ENCODE data around the gene LTK.

Gene LTK

DNA sequence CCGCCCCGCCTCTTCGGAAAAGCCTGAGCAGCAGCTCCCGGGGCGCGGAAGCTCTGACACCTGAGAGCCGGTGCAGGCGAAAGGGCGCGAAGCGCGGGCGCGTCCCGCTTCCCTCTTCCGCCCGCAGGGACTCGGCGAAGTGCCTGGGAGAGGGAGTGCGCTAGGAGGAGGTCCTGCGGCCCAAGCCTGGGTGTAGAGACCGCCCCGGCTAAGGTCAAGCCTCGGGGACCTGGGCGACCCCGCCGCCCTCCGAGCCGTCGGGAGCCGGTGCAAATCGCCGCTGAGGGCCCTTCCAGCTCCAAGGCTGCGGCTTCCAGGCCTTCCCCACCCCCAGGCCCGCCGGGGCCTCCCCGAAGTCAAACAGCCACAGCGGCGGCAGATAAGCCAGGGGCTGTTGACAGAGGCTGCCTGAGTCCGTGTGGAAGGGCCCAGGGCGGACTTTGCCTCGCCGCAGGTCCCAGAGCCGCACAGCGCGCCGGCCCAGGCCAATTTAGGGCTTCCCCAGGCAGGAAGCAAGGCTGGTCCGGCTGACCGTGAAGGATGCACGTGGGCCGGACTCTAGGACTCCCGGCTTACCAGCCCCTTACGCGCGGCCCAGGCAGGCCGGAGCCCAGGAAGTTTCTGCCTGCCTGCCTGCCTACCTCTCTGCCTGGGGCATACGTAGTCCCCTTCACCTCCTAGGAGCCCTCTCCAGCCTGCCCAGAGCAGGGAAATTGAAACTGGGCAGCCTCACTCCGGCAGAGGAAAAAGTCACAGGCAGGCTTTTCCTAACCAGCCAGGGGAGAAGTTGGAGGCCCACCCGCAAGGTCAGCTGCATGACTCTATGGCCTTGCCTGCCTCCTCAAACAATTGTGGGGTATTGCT lies 17.7 kb downstream of the LTK start:
- no peak for DNase-seq

- no peak for DNase-seq
Observed at GRCh38 chr15:41494922-41495735, 18.5 kb downstream of the LTK start.

GRCh38 chr15:41494190-41494921 lies 19.3 kb downstream of the LTK start:
- no peak for DNase-seq

DNA sequence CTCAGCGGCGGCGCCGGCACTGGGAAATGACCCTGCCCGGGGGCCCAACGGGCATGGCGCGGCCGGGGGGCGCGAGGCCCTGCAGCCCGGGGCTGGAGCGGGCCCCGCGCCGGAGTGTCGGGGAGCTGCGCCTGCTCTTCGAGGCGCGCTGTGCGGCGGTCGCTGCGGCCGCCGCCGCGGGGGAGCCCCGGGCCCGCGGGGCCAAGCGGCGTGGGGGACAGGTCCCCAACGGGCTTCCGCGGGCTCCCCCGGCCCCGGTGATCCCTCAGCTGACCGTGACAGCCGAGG lies 19.8 kb downstream of the LTK start:
- no peak for DNase-seq

DNA sequence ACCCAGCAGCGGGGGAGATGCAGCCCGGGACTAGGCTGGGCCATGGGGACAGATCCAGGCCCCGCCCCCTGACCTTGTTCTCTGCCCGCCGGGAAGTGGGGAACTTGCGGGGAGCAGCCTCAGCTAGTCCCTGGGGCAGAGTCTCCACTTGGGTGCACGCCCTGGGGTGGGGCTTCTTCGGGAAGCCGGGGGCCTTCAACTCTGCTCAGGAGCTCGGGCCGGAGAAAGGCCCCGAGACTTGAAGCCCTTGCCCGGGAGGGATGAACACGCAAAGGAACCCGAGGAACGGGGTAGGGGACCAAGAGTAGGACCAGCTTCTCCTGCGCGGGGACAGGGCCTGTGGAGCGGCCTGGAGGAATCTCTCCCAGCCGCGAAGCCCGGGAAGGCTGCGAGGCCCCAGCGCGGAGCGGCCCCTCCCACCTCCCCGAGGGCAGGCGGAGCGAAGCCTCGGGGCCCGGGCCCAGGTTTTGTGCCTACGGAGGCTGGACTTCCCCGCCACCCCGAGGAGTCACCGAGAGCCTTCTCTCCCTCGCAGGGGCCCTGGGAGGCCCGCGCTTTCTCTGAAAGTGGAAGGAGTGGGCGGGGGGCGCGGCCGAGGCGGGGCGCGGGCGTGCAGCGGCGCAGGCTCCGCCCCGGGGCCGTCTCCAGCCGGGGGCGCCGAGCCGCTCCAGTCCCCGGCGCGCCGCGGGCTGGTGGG lies 20.3 kb downstream of the LTK start, which contains the start of gene ITPKA:
ITPKA (plus strand) TSS at position 670 of the 697 bp plus-strand sequence. CDS start 54 bp downstream, outside the sequence.
- peak; percentile 47 for DNase-seq

GRCh38 chr15:41492597-41493204 lies 20.9 kb downstream of the LTK start:
- DNase-seq: no peak

GRCh38 chr15:41491889-41492288 lies 21.7 kb downstream of the LTK start:
- DNase-seq: no peak

DNA sequence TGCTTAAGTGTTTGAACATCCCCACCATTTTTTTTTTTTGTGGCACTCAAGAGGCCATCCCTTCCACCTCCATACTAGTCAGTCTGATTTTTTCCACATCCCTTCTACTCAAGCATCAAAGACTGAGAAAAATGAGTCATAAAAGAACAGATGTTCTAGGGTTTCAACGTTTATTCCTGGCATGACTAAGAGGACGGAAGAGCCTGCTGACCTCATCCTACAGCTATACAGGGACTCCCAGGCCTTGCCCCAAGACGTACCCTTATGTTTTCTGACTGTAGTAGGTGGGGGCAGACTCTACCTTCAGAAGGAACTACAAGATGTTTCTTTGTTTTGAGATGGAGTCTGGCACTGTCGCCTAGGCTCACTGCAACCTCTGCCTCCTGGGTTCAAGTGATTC lies 23.3 kb downstream of the LTK start:
- DNase-seq: peak; percentile 86

- no peak for DNase-seq
Observed at GRCh38 chr15:41489641-41490040, 24.0 kb downstream of the LTK start.

- DNase-seq: no peak
Observed at GRCh38 chr15:41487802-41488201, 25.8 kb downstream of the LTK start.

- no peak for DNase-seq
Observed at GRCh38 chr15:41487381-41487780, 26.2 kb downstream of the LTK start.

GRCh38 chr15:41486286-41486685 lies 27.3 kb downstream of the LTK start:
- DNase-seq: no peak

DNA sequence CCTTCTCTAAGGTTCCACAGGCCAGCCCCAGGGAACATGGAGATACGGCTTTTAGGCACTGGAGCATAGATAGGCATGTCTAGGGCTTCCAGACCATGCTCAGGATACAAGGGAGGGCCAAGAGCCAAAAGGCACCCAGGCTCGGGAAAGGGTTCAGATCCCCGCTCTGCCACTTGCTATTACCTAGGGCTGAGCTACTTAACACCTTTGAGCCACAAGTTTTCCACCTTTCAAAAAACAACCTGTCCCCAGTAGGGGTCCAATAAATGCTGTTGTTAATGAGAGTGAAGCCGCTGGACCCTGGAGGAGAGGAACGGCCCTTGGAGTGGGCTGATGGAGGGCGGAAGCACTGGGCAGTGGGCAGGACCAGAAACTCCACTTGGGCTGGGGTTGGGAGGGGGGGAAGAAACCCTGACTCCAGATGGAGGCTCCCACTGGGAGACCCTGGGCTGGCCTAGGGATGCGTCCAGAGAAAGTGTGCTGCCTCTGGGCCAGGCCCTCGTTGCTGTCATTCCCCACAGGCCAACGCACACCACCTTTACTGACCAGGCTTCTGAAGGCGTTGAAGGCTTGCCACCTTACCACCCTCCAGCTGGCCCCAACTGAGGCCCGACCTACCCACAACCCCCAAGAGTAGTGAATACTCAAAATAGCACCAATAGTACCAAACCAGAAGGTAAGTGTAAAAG lies 28.5 kb downstream of the LTK start:
- DNase-seq: no peak

GRCh38 chr15:41483519-41483918 lies 30.1 kb downstream of the LTK start:
- no peak for DNase-seq

- DNase-seq: no peak
Observed at GRCh38 chr15:41483115-41483514, 30.5 kb downstream of the LTK start.

DNA sequence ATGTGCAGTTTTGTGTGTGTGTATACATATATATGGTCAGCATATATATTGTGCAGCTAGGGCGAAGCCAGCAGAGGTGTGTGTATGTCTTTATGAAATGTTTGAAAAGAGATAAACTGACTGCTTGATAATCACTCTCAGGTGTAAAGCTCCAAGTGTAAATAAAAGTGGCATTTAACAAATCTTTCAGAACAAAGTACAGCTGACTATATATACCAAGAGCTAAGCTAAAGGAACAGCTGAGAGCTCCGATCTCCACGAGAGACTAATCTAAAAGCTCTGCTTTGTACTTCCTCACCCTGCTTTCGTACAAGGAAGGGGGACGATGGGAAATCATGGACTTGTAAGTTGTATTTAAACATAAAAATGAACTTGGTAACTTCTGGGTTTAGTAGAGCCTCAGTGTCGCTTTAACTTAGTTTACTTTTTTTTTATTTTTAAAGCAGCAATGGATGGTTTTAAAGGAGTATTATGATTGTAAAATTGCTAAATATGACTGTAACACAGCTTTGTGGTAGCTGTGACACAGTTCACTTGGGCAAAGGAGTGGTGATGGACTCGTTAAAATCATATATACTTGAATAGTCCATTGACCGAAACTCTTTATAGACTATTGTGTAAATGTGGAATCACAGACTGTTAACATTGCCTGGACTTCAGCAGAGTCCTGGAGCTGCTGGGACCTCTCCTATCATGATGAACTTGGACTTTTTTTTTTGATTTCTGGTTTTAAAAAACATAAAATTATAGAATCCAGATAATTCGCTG lies 31.3 kb downstream of the LTK start:
- no peak for DNase-seq

GRCh38 chr15:41480396-41481140 lies 33.1 kb downstream of the LTK start:
- no peak for DNase-seq

DNA sequence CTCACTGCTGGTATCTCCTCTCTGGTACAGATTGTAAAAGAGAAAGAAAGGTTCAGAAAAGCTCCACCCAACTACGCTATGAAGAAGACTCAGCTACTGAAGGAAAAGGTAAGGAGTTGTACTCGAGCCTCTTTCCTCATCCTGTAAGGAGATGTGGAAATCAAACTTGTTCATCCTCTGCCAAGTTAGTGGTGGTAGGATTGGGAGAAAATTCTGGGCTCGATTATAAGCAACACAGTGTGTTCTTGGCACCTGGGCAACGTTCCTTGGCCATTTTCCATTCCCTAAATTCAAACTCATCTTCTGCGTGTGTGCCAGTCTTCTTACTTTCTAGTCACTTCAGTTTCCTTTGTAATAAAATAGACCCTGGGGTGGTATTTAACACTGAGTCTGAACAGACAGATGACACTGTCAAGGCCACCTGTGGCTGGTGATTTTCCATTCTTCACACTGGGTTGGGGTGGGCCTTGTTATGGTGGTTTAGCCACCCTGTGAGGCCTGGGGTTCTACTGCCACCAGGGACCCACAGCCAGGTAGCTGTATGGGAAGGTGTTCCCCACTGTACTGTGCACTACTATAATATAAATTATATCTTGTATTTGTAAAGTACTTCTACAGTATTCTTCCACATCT lies 37.1 kb downstream of the LTK start:
- DNase-seq: no peak

DNA sequence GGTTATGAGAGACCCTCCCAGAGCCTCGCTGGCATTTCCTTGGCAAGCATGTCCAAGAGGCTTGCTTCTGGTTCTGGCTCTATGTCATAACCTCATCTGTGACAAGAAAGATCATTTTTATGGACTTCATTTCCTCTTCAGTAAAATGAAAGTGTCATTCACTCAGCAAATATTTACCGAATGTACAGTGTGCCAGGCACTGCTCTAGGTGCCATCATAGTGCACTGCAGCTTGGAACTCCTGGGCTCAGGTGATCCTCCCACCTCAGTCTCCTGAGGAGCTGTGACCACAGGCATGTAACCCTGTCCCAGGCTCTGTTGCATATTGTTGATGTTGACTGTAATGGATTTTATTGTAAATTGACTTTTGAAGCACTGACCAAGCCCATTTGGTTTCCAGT lies 38.7 kb downstream of the LTK start:
- no peak for DNase-seq

DNA sequence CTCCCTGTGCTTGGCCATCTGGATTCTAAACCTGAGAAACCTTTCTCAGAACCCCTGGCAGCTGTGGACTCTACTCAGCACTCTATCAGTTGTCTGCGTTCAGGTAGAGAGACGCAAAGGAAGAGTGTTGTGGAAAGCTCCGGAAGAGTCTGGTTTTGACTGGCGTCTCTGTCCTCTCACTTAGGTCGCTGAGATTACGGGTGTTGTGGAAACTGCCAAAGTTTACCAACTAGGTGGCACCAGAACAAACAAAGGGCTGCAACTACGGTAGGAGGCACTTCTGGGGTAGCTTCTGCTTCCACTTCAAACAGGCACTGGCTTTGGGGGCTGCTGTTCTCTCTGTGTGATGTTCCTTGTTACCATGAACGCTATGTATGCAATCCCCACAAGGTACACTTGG lies 39.2 kb downstream of the LTK start:
- DNase-seq: no peak
